Erythroblast (primary cell): Measurements from ENCODE around the gene CEP76.
"Not testable (repeated sequence)": the region's sequence is repeated elsewhere in the genome, so short reads cannot be mapped to it uniquely, and the experiment has no call there.

Source experiments
- GATA1 ChIP-seq: IDR thresholded peaks from 2 replicates; pipeline ENCODE4 v1.6.1; 2011; ENCODE audit warnings: low read depth, mild to moderate bottlenecking, control low read depth, low read length, moderate library complexity
- POLR2A ChIP-seq: IDR thresholded peaks from 2 replicates; pipeline ENCODE4 v1.6.1; 2011; ENCODE audit warnings: mild to moderate bottlenecking, low read length

- TF ChIP-seq POLR2A, GATA1: not testable (repeated sequence)
These were observed 75.3 kb downstream of the CEP76 start for GRCh38 chr18:12627199-12627598.
